Spinal cord (tissue), 10 donors: ENCODE results near the gene PREX1. TPM values are rescaled to one million over a fixed set of nuclear protein-coding genes. Genes with fewer than 3 reads are reported as not detected.
"Not testable (repeated sequence)": the region's sequence is repeated elsewhere in the genome, so short reads cannot be mapped to it uniquely, and the experiment has no call there.

Experiments used
- DNase-seq, 6 donors: peaks; one replicate each; pipeline versions ENCODE4 v3.0.0 to v3.0.0-alpha.2; 2013 to 2015; ENCODE audit warnings: low spot score in 6 of 6, low read depth in 4 of 6
- H3K27ac ChIP-seq: one replicate; pipeline ENCODE4 v1.5.1; 2013; ENCODE audit warnings: low read depth, low read length, control low read depth
- H3K27me3 ChIP-seq: one replicate; pipeline ENCODE4 v1.6.1; 2013; ENCODE audit warnings: low read length; ENCODE audit not compliant: control insufficient read depth, insufficient read depth
- H3K36me3 ChIP-seq: one replicate; pipeline ENCODE4 v1.6.1; 2013; ENCODE audit warnings: low read length; ENCODE audit not compliant: control insufficient read depth, insufficient read depth
- H3K4me1 ChIP-seq: one replicate; pipeline ENCODE4 v1.6.1; 2013; ENCODE audit warnings: low read length; ENCODE audit not compliant: control insufficient read depth, insufficient read depth
- H3K4me3 ChIP-seq: one replicate; pipeline ENCODE4 v1.5.1; 2013; ENCODE audit warnings: low read depth, low read length, control low read depth
- H3K9me3 ChIP-seq: one replicate; pipeline ENCODE4 v1.6.1; 2013; ENCODE audit warnings: low read length; ENCODE audit not compliant: control insufficient read depth, insufficient read depth
- WGBS: methylation state at CpG from one replicate; pipeline ENCODE4 v1.1.5; 2013; ENCODE audit warnings: missing lambda C conversion rate; ENCODE audit not compliant: insufficient coverage; 5-methylcytosine and 5-hydroxymethylcytosine counted together
- polyA plus RNA-seq, 2 donors: library from polyadenylated mRNA; unstranded; fragments of 120-200 nt; gene quantifications; one replicate each; pipeline ENCODE4 v1.2.1, GENCODE V29; 2013; ENCODE audit not compliant: insufficient read length in 2 of 2
- total RNA-seq, 2 donors: library from RNA; depleted of rRNA in 1 of 2; stranded (reverse); fragments of 120-200 nt in 1 of 2; fragments of >200 nt in 1 of 2; gene quantifications; one replicate each; pipeline versions ENCODE4 v1.2.3 to v1.2.4, GENCODE V29; 2013 to 2014
- donor health status: healthy.

Gene PREX1
- total and polyA plus RNA-seq, 4 donors, result 46.7 to 99.1 (median 72.9) TPM

DNA sequence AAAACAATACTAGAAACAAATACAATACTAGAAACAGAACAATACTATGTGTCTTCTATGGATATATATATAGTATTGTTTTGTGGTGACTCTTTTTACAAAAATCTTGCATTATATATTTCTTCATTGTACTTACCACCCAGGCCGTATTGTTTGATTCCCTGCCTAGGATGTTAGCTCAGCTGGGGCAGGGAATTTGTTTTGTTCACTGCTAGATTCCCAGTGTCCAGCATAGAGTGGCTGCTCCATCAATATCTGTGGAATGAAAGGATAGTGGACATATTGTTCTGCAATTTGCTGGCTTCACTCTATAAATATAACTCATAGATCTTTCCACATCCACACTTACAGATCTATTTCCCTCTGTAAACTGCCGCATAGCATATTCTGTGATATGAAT lies 21.5 kb upstream of the PREX1 start:
- no CpG with 5 or more reads among the region's 2 CpGs for WGBS
- no peaks in the 10 kb centered on the region for H3K36me3 ChIP-seq
- H3K4me1 ChIP-seq, result peaks cover 23% of the 10 kb centered on the region
- H3K4me3 ChIP-seq, result no peak overlapping the region
- no peaks in the 10 kb centered on the region for H3K9me3 ChIP-seq
- no peaks in the 10 kb centered on the region for H3K27me3 ChIP-seq
- DNase-seq, result no peak
- no peak overlapping the region for H3K27ac ChIP-seq

DNA sequence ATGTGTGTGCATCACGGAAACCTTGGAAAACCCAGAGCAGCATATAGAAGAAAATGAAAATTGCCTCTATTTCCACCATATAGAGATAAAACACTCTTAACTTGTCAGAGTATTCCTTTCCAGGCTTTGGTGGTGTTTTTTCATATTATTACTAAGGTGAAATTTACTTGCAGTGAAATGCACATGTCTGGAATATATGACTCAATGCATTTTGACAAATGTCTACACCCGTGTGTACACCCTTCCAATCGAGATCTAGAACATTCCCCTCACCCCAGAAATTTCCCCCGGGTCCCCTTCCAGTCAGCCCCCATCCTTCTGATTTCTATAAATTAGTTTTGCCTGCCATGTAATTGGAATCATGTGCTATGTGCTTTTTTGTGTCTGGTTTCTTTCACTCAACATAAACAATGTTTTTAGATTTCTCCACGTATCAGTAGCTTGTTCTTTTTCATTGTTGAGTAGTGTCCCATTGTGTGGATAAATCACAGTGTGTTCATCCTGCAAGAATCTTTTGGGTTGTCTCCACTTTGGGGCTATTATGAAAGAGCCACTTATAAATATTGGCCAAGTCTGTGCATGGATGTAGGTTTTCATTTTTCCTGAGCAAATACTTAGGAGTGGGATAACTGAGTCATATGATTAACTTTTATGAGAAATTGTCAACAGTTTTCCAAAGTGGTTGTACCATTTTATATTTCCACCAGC lies 19.9 kb upstream of the PREX1 start:
- no CpG with 5 or more reads among the region's 5 CpGs for WGBS
- Histone ChIP-seq H3K36me3 (no peaks in the 10 kb centered on the region), H3K9me3 (no peaks in the 10 kb centered on the region), H3K27me3 (no peaks in the 10 kb centered on the region), H3K4me1 (peaks cover 23% of the 10 kb centered on the region), H3K4me3 (no peak overlapping the region), H3K27ac (no peak overlapping the region)
- DNase-seq, result no peak

DNA sequence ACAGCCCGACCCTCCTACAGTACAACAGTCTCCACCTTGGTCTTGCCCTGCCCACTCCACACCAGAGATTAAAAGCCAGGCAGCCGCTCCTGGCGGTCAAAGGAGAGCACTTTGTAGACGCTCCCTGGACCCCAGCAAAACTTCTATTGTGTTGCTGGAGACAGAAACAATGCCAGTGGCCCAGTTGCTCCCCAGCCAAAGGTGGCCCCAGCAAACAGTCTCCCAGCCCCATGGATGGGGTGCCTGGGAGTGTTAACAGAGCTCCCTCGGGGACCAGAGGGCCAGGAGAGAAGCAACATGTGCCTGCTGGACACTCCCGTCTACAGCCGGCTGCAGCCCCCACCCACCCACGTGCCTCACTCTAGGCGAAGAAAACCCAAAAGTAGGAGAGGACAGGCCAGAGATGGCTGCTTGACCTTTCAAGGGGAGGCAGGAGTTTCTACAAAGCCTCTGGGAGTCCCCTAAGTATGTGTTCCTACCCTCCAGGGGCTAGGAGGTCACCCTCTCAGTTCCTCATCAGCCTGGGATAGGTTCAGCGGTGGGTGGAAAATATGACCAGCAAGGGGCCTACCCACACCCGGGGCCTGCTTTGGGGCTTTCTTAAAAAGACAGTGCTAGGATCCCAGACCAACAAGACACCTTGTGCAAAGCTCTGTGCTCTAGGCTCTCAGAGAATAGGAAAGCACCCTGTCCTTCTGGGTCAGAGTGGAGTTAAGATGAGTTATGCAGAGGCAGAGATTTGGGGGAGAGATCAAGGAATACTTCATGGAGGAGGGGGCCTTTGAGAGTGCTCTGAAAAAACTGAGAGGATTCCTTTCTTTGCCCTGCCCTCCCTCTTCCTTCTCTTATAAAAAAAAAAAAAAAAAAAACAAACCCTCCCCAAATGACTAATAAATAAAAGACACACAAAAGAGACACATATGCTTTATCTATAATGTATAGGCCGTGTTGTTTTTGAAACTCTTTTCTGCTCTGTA lies 19.0 kb upstream of the PREX1 start:
- Histone ChIP-seq H3K36me3 (no peaks in the 10 kb centered on the region), H3K27ac (no peak overlapping the region), H3K27me3 (no peaks in the 10 kb centered on the region), H3K4me1 (peaks cover 23% of the 10 kb centered on the region), H3K4me3 (no peak overlapping the region), H3K9me3 (no peaks in the 10 kb centered on the region)
- no peak for DNase-seq
- 29% methylated on average over 8 of the region's 12 CpGs for WGBS

DNA sequence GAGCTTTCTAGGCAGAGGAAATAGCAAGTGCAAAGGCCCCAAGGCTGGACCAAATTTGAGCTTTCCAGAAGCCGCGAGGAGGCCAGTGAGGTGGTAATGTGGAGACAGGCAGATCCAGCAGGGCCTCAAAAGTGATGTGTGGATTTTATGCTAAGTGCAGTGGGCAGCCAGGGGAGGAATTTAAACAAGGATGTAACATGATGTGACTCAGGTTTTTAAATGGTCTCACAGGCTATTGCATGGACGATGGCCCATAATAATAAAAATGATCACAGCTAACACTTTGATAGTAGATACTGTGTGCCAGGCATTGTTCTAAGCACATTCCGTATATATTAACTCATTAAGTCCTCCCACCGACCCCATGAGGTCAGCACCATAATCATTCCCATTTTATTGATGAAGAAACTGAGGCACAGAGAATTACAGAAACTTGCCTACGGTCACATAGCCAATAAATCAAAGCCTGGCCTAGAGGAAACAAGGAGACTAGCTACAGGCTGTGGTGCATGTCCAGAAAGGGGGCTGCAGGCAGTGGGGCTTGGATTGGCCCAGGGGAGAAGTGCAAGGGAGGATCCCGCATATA lies 18.0 kb upstream of the PREX1 start:
- peaks cover 18% of the 10 kb centered on the region for H3K4me1 ChIP-seq
- H3K27ac ChIP-seq, result no peak overlapping the region
- H3K27me3 ChIP-seq, result no peaks in the 10 kb centered on the region
- no peaks in the 10 kb centered on the region for H3K36me3 ChIP-seq
- DNase-seq, result no peak
- WGBS, result 93% methylated on average over 4 of the region's 7 CpGs
- no peak overlapping the region for H3K4me3 ChIP-seq
- H3K9me3 ChIP-seq, result no peaks in the 10 kb centered on the region

DNA sequence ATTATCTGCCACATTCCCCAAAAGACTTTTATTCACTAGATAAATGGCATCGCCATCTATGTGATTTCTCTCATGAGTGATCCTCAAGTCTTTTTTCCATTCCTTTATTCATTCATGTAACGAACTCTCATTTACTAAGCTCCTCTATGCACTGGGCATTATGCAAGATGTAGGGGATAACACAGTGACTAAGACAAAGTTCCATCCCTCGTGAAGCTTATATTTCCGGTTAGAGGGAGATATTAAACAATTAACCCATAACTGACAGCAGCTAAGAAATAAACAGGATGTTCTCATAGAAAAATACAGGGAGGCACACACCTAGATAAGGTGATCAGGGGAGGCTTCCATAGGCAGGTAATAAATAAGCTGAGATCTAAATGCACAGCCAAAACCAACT lies 17.2 kb upstream of the PREX1 start:
- WGBS, result no CpG with 5 or more reads among the region's 4 CpGs
- Histone ChIP-seq H3K27me3 (no peaks in the 10 kb centered on the region), H3K4me3 (no peak overlapping the region), H3K4me1 (peaks cover 10% of the 10 kb centered on the region), H3K9me3 (no peaks in the 10 kb centered on the region), H3K36me3 (no peaks in the 10 kb centered on the region), H3K27ac (no peak overlapping the region)
- no peak for DNase-seq

DNA sequence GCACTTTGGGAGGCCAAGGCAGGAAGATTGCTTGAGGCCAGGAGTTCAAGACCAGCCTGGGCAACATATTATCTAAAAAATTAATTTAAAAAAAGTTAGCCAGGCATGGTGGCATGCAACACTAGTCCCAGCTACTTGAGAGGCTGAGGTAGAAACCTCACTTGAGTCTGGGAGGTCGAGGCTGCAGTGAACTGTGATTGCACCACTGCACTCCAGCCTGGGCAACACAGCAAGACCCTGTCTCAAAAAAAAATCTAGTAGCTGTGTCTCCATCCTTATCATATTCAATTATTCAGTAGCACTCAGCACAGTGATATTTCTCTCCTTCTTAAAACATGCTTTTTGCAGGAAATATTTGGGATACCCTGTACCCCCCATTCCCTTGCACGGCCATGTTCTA lies 16.1 kb upstream of the PREX1 start:
- not testable (repeated sequence) for H3K27ac ChIP-seq, H3K4me1 ChIP-seq, DNase-seq, H3K4me3 ChIP-seq, H3K36me3 ChIP-seq, H3K9me3 ChIP-seq, H3K27me3 ChIP-seq
- 92% methylated on average over 2 of the region's 2 CpGs for WGBS

DNA sequence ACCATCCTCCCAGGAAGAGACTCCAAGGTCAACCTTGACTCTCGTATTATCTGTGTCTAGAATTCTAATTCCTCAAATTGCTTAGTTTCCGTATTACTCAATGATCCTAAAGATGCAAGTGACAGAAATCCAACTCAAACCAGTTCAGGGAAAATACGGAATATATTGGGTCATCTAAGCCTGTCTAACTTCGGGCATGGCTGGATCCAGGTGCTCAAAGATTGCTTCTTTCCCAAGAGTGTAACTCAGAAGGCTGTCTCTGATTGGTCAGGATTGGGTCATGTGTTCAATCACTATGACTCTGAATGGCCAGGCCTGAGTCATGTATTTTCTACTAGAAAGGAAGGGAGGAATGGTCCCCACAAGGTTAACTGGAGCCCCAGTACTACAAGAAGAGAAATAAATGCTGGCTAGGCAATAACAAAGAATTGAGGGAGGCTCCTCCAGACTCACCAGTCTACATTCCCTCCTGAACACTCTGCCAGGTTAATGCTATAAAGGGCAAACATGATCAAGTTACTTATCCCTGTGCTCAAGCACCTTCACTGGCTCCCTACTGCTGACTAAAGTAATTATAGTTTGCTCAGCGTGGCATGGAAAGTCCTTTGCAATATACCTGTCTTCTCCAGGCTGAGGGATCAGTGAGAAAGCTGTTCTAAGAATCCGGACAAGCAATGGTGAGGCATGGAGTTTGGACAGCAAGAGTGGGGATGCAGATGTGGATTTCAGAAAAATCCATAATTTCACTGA lies 15.4 kb upstream of the PREX1 start:
- Histone ChIP-seq H3K27me3 (no peaks in the 10 kb centered on the region), H3K4me3 (no peak overlapping the region), H3K4me1 (peaks cover 8% of the 10 kb centered on the region), H3K36me3 (no peaks in the 10 kb centered on the region), H3K9me3 (no peaks in the 10 kb centered on the region), H3K27ac (no peak overlapping the region)
- WGBS, result 90% methylated on average over 3 of the region's 6 CpGs
- DNase-seq, result no peak

DNA sequence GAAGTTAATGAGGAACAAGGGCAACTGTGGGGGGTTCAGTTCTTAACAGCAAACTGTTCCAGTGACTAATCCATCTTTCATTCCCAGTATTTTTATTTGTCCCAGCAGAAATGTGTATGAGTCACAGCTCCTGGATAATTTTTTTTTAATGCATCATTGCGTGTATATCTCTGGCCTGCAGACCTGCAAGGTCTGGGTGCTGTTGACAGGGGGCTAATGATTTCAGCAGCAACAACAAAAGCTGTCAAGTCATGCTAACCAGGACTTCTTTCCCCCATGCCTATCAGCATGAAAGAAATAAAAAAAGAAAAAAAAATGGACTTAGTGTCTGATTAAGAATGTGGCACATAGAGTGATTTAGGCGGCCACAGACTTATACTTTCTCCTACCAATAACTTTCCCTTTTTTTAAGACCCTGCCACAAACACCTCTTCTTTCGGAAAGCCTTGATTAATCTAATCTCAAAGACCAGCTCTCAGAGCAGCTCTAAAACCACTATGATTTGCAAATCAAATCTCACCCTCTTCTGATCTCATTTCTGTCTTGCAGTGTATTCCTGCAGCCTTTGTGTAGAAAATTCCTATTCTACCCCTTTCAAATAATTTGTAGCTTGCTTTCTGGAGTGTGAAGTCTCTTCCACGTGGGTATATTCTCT lies 14.2 kb upstream of the PREX1 start:
- Histone ChIP-seq H3K9me3 (no peaks in the 10 kb centered on the region), H3K36me3 (no peaks in the 10 kb centered on the region), H3K4me1 (peaks cover 8% of the 10 kb centered on the region), H3K4me3 (no peak overlapping the region), H3K27me3 (no peaks in the 10 kb centered on the region), H3K27ac (no peak overlapping the region)
- peak in 1 of 6 donors; percentile 21 for DNase-seq
- WGBS, result 66% methylated on average over 2 of the region's 4 CpGs
